GM21576 (cell line): ENCODE results near the gene FOCAD.
A peak's percentile ranks its signal among the peaks of the same experiment; 100 is the strongest.
"Not testable (repeated sequence)": the region's sequence is repeated elsewhere in the genome, so short reads cannot be mapped to it uniquely, and the experiment has no call there.

Source experiments
- ATAC-seq: cut with Tn5 transposase; IDR thresholded peaks from one replicate; pipeline ENCODE4 v1.9.1; 2021; ENCODE audit warnings: mild to moderate bottlenecking, moderate library complexity; ENCODE audit not compliant: unreplicated experiment

Gene FOCAD

GRCh38 chr9:20945856-20946255 is 261.8 kb downstream of the FOCAD start:
- no peak for ATAC-seq

- ATAC-seq = no peak
Measured at GRCh38 chr9:20948703-20949102, 264.6 kb downstream of the FOCAD start.

- no peak for ATAC-seq
Measured at GRCh38 chr9:20950707-20951106, 266.6 kb downstream of the FOCAD start.

GRCh38 chr9:20962536-20963225 is 278.6 kb downstream of the FOCAD start:
- ATAC-seq = no peak

DNA sequence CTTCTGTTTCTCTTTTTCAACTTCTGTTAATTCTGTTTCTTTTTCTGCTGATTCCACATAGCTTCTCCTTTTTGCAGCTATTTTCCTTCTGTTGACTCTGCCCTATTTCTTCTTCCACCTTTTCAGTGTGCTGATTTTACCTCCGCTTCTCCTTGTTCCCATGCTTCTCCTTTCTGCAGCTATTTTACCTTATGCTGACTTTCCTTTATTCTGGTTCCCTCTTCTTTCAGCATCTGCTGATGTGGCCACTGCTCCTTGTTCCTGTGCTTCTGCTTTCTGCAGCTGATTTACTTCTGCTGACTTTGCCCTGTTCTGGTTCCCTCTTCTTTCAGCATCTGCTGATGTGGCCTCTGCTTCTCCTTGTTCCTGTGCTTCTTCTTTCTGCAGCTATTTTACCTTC is 288.6 kb downstream of the FOCAD start:
- ATAC-seq = no peak

DNA sequence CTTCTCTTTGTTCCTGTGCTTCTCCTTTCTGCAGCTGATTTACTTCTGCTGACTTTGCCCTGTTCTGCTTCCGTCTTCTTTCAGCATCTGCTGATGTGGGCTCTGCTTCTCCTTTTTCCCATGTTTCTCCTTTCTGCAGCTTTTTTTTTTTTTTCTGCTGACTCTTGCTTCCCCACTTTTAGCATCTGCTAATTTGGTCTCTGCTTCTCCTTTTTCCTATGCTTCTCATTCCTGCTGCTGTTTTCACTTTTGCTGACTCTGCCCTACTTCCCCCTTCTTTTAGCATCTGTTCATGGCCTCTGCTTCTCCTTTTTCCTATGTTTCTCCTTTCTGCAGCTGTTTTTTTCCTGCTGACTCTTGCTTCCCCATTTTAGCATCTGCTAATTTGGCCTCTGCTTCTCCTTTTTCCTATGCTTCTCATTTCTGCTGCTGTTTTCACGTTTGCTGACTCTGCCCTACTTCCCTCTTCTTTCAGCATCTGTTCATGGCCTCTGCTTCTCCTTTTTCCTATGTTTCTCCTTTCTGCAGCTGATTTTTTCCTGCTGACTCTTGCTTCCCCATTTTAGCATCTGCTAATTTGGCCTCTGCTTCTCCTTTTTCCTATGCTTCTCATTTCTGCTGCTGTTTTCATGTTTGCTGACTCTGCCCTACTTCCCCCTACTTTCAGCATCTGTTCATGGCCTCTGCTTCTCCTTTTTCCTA is 289.3 kb downstream of the FOCAD start:
- ATAC-seq = not testable (repeated sequence)

DNA sequence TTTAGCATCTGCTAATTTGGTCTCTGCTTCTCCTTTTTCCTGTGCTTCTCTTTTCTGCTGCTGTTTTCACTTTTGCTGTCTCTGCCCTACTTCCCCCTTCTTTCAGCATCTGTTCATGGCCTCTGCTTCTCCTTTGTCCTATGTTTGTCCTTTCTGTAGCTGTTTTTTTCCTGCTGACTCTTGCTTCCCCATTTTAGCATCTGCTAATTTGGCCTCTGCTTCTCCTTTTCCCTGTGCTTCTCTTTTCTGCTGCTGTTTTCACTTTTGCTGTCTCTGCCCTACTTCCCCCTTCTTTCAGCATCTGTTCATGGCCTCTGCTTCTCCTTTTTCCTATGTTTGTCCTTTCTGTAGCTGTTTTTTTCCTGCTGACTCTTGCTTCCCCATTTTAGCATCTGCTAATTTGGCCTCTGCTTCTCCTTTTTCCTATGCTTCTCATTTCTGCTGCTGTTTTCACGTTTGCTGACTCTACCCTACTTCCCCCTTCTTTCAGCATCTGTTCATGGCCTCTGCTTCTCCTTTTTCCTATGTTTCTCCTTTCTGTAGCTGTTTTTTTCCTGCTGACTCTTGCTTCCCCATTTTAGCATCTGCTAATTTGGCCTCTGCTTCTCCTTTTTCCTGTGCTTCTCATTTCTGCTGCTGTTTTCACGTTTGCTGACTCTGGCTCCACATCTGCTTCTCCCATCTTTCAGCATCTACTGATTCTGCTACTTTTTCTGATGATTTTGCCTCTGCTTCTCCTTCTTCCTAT is 290.3 kb downstream of the FOCAD start:
- ATAC-seq = not testable (repeated sequence)

DNA sequence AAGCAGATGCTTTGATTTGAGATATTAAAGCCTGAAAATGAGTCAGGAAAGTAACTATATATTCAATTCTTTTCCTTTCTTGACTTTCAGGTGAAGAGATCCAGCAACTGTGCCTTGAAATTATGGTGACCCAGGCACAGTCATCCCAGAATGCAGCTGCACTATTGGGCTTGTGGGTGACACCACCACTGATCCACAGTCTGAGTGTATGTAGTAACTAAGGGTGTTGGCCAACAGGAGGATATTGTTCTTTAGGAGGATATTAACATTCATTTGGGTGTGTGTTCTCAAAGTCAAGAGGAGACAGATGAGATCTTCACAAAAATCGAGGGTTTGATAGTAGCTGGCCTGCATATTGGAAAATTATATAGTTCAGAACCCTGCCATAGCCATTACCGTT is 294.2 kb downstream of the FOCAD start:
- ATAC-seq = no peak

DNA sequence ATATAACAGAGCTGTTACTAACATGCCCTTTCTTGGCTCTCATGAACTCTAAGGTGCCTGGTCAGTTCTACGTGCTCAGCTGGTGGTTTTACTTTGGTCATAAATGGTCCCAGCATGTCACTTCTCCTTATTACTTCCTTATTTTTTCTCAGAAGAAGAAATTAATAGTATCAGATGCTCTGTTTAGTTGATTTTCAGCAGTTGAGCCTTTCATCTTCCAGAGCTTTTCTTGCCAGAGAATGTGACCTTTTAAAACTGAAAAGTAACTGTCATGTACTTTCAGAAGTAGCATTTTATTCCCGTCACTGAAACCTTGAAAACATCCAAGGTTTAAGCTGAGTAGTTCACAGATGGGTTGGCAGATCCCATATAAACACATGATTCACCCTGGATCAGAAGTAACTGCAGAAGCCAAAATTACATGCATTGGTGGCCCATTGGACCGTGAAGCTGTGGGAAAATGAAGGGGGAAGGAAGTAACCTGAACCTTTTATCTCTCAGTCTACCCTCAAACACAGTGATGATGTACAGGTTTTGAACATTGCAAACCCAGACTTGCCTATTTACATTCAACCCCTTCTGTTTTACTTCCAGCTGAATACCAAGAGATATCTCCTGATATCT is 296.9 kb downstream of the FOCAD start:
- peak; percentile 79 for ATAC-seq

DNA sequence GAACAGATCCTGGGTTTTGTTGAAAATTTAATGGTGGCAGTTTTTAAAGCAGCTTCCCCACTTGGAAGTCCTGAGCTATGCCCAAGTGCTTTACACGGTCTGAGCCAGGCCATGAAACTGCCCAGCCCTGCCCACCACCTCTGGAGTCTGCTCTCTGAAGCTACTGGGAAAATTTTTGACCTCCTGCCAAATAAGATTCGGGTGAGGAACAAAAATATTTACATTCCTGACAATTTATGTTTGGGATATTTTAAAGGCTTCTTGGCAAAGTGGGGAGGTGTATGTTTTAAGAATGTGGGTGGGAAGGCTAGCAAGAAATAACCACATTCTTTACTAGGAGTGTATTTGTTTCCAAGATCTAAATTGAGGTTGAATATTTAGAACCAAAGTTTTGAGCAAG is 297.4 kb downstream of the FOCAD start:
- ATAC-seq = no peak

GRCh38 chr9:20984506-20984905 is 300.4 kb downstream of the FOCAD start:
- no peak for ATAC-seq

- ATAC-seq = no peak
Measured at GRCh38 chr9:20985851-20986600, 302.0 kb downstream of the FOCAD start.

- ATAC-seq = no peak
Measured at GRCh38 chr9:20987521-20987920, 303.5 kb downstream of the FOCAD start.

GRCh38 chr9:20988061-20988460 is 304.0 kb downstream of the FOCAD start:
- ATAC-seq = no peak

GRCh38 chr9:20988671-20989315 is 304.7 kb downstream of the FOCAD start:
- no peak for ATAC-seq

- no peak for ATAC-seq
Measured at GRCh38 chr9:20989923-20990341, 305.9 kb downstream of the FOCAD start.

GRCh38 chr9:20990867-20991266 is 306.8 kb downstream of the FOCAD start:
- no peak for ATAC-seq

GRCh38 chr9:20994486-20994885 is 310.4 kb downstream of the FOCAD start:
- ATAC-seq = no peak

DNA sequence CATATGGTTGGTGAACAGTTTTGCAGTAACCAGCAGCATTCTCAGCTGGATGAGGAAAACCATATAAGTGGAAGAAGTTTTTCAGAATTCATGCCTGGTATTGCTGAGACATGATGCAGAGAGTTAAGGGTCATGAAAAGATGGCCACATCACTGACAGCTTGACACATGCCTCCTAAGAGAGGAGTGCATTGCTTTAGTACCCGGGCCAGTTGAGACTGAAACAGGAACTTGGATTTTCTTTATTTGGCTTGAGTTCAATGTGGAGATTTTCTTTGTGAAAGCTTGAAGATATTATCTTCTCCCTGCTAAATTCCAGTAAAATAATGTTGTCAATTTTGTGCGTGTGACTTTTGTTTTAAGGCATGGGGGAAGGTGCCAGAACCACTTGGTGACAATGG is 311.6 kb downstream of the FOCAD start:
- ATAC-seq = no peak

DNA sequence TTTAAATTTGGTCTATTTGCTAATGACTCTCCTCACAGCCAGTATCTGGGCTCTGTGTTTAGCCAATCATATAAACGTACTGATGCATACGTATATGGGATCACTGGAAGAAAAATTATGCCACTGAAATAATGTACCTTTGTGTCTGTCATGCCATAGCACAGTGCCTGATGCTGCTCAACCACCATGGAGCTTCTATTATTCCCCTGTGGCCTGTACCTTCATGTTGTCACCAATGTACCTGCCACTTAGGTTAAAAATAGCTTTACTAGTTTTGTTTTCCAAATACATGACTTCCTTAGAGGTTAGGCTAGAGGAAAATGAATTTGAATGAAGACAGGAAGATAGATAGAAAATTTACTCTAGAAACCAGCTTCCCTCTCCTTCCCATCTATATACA is 312.8 kb downstream of the FOCAD start:
- ATAC-seq = no peak
